ENCODE data around the gene PHF14. TPM values are rescaled to one million over a fixed set of nuclear protein-coding genes. Genes with fewer than 3 reads are reported as not detected.
A peak's percentile ranks its signal among the peaks of the same experiment; 100 is the strongest.

The PHF14 gene
- total and polyA plus RNA-seq, 2 experiments from 2014 or later = 72.0 to 87.9 TPM

DNA sequence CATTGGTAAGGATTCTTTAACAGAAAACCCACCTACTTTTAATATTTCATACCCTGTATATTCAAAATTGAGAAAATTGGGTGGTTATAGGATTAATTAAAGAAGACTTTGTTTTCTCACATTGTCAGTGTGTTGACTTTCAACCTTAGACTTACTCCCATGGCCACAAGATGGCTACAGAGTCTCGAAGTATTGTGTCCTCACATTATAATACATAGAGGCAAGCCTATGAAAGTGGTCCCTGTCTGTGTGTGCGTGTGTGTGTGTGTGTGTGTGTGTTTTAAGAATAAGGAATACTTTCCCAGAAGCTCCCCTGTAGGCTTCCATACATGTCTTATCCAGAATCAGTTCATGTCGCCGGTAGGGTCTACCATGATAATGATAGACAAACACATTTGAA lies 180.0 kb downstream of the PHF14 start:
- Histone ChIP-seq H3K27me3 (ENCODE audit: insufficient read depth) (no peaks in the 10 kb centered on the region), H3K36me3 (ENCODE audit: insufficient read depth) (no peaks in the 10 kb centered on the region), H3K27ac (ENCODE audit: low read depth) (no peak overlapping the region), H4K20me1 (replicated peaks; ENCODE audit: insufficient read depth) (no peaks in the 10 kb centered on the region), H3K4me3 (no peak overlapping the region), H2AFZ (no peak overlapping the region), H3K4me1 (ENCODE audit: insufficient read depth) (no peaks in the 10 kb centered on the region), H3K79me2 (replicated peaks; ENCODE audit: insufficient read depth) (no peaks in the 10 kb centered on the region), H3K9me2 (ENCODE audit: insufficient read depth) (no peaks in the 10 kb centered on the region), H3F3A (replicated peaks; ENCODE audit: low read depth) (no peaks in the 10 kb centered on the region), H3K4me2 (no peak overlapping the region)
- no peak overlapping the region for H3K27ac Mint-ChIP-seq
- no peaks in the 10 kb centered on the region for H3K9me3 Mint-ChIP-seq
- peak; percentile 22 for DNase-seq (ENCODE audit: low spot score)
- peak; percentile 67 for ATAC-seq
- TF ChIP-seq, protein P1, sequence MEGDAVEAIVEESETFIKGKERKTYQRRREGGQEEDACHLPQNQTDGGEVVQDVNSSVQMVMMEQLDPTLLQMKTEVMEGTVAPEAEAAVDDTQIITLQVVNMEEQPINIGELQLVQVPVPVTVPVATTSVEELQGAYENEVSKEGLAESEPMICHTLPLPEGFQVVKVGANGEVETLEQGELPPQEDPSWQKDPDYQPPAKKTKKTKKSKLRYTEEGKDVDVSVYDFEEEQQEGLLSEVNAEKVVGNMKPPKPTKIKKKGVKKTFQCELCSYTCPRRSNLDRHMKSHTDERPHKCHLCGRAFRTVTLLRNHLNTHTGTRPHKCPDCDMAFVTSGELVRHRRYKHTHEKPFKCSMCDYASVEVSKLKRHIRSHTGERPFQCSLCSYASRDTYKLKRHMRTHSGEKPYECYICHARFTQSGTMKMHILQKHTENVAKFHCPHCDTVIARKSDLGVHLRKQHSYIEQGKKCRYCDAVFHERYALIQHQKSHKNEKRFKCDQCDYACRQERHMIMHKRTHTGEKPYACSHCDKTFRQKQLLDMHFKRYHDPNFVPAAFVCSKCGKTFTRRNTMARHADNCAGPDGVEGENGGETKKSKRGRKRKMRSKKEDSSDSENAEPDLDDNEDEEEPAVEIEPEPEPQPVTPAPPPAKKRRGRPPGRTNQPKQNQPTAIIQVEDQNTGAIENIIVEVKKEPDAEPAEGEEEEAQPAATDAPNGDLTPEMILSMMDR (conservative IDR thresholded peaks at IDR 0.05; ENCODE audit: low read depth in 2 of 2) = peak; percentile 34 to 57; a peak in 3 of 4 replicates
- TF ChIP-seq STAT1 (IDR thresholded peaks at IDR 0.05; ENCODE audit: unreplicated experiment) = no peak
- no peaks in the 10 kb centered on the region for H3K4me1 Mint-ChIP-seq
- H3K36me3 Mint-ChIP-seq (ENCODE audit: low read depth) = no peaks in the 10 kb centered on the region
- H3K27me3 Mint-ChIP-seq (ENCODE audit: insufficient read depth, low read depth, poor library complexity) = no peaks in the 10 kb centered on the region
- no peak overlapping the region for H3K4me3 Mint-ChIP-seq

DNA sequence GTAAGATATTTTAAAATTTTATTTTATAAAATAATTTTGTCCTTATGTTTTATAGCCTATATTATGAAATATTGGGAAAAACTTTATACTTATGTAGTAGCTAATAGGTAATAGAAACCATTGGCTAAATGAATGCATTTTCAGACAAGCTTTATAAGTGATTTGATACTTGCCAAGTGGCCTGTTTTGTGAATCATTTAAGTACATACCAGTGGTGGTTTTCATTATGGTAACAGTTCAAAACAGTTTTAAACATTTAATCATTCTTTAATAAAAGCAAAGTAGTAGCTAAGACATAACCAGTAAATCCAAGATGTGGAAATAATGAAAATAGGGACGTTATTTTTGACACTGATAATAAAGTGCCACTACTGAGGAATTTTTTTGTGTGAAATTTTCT lies 182.2 kb downstream of the PHF14 start:
- no peaks in the 10 kb centered on the region for H4K20me1 ChIP-seq (replicated peaks; ENCODE audit: insufficient read depth)
- DNase-seq (ENCODE audit: low spot score) (no peak), ATAC-seq (no peak)
- H3K27ac ChIP-seq (ENCODE audit: low read depth) = no peak overlapping the region
- no peaks in the 10 kb centered on the region for H3K4me1 ChIP-seq (ENCODE audit: insufficient read depth)
- Mint-ChIP-seq H3K27me3 (ENCODE audit: insufficient read depth, low read depth, poor library complexity) (no peaks in the 10 kb centered on the region), H3K9me3 (no peaks in the 10 kb centered on the region), H3K36me3 (ENCODE audit: low read depth) (no peaks in the 10 kb centered on the region), H3K4me3 (no peak overlapping the region), H3K4me1 (no peaks in the 10 kb centered on the region), H3K27ac (no peak overlapping the region)
- H3K4me3 ChIP-seq = no peak overlapping the region
- no peaks in the 10 kb centered on the region for H3K36me3 ChIP-seq (ENCODE audit: insufficient read depth)
- no peak overlapping the region for H3K4me2 ChIP-seq
- no peaks in the 10 kb centered on the region for H3K9me2 ChIP-seq (ENCODE audit: insufficient read depth)
- no peaks in the 10 kb centered on the region for H3K27me3 ChIP-seq (ENCODE audit: insufficient read depth)
- no peaks in the 10 kb centered on the region for H3F3A ChIP-seq (replicated peaks; ENCODE audit: low read depth)
- H2AFZ ChIP-seq = no peak overlapping the region
- H3K79me2 ChIP-seq (replicated peaks; ENCODE audit: insufficient read depth) = no peaks in the 10 kb centered on the region
- no peak for TF ChIP-seq JUNB (IDR thresholded peaks at IDR 0.05; ENCODE audit: unreplicated experiment)
- TF ChIP-seq EZH2 (IDR thresholded peaks at IDR 0.05; ENCODE audit: low read depth, unreplicated experiment) = no peak
- no peak for TF ChIP-seq NANOG (IDR thresholded peaks at IDR 0.05; ENCODE audit: borderline replicate concordance)
- TF ChIP-seq, protein P2, sequence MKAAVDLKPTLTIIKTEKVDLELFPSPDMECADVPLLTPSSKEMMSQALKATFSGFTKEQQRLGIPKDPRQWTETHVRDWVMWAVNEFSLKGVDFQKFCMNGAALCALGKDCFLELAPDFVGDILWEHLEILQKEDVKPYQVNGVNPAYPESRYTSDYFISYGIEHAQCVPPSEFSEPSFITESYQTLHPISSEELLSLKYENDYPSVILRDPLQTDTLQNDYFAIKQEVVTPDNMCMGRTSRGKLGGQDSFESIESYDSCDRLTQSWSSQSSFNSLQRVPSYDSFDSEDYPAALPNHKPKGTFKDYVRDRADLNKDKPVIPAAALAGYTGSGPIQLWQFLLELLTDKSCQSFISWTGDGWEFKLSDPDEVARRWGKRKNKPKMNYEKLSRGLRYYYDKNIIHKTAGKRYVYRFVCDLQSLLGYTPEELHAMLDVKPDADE (IDR thresholded peaks at IDR 0.05) = no peak
- TF ChIP-seq STAT1 (IDR thresholded peaks at IDR 0.05; ENCODE audit: unreplicated experiment) = no peak
- TF ChIP-seq, protein P3, sequence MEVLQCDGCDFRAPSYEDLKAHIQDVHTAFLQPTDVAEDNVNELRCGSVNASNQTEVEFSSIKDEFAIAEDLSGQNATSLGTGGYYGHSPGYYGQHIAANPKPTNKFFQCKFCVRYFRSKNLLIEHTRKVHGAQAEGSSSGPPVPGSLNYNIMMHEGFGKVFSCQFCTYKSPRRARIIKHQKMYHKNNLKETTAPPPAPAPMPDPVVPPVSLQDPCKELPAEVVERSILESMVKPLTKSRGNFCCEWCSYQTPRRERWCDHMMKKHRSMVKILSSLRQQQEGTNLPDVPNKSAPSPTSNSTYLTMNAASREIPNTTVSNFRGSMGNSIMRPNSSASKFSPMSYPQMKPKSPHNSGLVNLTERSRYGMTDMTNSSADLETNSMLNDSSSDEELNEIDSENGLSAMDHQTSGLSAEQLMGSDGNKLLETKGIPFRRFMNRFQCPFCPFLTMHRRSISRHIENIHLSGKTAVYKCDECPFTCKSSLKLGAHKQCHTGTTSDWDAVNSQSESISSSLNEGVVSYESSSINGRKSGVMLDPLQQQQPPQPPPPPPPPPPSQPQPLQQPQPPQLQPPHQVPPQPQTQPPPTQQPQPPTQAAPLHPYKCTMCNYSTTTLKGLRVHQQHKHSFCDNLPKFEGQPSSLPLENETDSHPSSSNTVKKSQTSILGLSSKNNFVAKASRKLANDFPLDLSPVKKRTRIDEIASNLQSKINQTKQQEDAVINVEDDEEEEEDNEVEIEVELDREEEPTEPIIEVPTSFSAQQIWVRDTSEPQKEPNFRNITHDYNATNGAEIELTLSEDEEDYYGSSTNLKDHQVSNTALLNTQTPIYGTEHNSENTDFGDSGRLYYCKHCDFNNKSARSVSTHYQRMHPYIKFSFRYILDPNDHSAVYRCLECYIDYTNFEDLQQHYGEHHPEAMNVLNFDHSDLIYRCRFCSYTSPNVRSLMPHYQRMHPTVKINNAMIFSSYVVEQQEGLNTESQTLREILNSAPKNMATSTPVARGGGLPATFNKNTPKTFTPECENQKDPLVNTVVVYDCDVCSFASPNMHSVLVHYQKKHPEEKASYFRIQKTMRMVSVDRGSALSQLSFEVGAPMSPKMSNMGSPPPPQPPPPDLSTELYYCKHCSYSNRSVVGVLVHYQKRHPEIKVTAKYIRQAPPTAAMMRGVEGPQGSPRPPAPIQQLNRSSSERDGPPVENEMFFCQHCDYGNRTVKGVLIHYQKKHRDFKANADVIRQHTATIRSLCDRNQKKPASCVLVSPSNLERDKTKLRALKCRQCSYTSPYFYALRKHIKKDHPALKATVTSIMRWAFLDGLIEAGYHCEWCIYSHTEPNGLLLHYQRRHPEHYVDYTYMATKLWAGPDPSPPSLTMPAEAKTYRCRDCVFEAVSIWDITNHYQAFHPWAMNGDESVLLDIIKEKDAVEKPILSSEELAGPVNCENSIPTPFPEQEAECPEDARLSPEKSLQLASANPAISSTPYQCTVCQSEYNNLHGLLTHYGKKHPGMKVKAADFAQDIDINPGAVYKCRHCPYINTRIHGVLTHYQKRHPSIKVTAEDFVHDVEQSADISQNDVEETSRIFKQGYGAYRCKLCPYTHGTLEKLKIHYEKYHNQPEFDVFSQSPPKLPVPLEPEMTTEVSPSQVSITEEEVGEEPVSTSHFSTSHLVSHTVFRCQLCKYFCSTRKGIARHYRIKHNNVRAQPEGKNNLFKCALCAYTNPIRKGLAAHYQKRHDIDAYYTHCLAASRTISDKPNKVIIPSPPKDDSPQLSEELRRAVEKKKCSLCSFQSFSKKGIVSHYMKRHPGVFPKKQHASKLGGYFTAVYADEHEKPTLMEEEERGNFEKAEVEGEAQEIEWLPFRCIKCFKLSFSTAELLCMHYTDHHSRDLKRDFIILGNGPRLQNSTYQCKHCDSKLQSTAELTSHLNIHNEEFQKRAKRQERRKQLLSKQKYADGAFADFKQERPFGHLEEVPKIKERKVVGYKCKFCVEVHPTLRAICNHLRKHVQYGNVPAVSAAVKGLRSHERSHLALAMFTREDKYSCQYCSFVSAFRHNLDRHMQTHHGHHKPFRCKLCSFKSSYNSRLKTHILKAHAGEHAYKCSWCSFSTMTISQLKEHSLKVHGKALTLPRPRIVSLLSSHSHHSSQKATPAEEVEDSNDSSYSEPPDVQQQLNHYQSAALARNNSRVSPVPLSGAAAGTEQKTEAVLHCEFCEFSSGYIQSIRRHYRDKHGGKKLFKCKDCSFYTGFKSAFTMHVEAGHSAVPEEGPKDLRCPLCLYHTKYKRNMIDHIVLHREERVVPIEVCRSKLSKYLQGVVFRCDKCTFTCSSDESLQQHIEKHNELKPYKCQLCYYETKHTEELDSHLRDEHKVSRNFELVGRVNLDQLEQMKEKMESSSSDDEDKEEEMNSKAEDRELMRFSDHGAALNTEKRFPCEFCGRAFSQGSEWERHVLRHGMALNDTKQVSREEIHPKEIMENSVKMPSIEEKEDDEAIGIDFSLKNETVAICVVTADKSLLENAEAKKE (CRISPR knock-in tag; IDR thresholded peaks at IDR 0.05) = no peak
- TF ChIP-seq POLR2AphosphoS5 (IDR thresholded peaks at IDR 0.05; ENCODE audit: low read depth) = no peak
- TF ChIP-seq EZH2phosphoT487 (IDR thresholded peaks at IDR 0.05; ENCODE audit: unreplicated experiment) = no peak
- TF ChIP-seq, protein P4, sequence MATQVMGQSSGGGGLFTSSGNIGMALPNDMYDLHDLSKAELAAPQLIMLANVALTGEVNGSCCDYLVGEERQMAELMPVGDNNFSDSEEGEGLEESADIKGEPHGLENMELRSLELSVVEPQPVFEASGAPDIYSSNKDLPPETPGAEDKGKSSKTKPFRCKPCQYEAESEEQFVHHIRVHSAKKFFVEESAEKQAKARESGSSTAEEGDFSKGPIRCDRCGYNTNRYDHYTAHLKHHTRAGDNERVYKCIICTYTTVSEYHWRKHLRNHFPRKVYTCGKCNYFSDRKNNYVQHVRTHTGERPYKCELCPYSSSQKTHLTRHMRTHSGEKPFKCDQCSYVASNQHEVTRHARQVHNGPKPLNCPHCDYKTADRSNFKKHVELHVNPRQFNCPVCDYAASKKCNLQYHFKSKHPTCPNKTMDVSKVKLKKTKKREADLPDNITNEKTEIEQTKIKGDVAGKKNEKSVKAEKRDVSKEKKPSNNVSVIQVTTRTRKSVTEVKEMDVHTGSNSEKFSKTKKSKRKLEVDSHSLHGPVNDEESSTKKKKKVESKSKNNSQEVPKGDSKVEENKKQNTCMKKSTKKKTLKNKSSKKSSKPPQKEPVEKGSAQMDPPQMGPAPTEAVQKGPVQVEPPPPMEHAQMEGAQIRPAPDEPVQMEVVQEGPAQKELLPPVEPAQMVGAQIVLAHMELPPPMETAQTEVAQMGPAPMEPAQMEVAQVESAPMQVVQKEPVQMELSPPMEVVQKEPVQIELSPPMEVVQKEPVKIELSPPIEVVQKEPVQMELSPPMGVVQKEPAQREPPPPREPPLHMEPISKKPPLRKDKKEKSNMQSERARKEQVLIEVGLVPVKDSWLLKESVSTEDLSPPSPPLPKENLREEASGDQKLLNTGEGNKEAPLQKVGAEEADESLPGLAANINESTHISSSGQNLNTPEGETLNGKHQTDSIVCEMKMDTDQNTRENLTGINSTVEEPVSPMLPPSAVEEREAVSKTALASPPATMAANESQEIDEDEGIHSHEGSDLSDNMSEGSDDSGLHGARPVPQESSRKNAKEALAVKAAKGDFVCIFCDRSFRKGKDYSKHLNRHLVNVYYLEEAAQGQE (IDR thresholded peaks at IDR 0.05; ENCODE audit: unreplicated experiment) = no peak
